Measurements from ENCODE around the gene ANAPC1.
A peak's percentile ranks its signal among the peaks of the same experiment; 100 is the strongest.
"Not testable (repeated sequence)": the region's sequence is repeated elsewhere in the genome, so short reads cannot be mapped to it uniquely, and the experiment has no call there.

Gene ANAPC1

GRCh38 chr2:111725742-111726141 is 158.3 kb downstream of the ANAPC1 start:
- H4K20me1 ChIP-seq (ENCODE audit: insufficient read depth, low read length); H3K9ac ChIP-seq (ENCODE audit: low read length); H3K4me3 ChIP-seq (ENCODE audit: low read depth, low read length, poor library complexity, severe bottlenecking); H3K36me3 ChIP-seq (ENCODE audit: insufficient read depth, low read length); H3F3A ChIP-seq (ENCODE audit: insufficient read depth, low read length); H2AFZ ChIP-seq (ENCODE audit: low read length); H3K9me3 ChIP-seq (ENCODE audit: low read length); H3K27me3 ChIP-seq (ENCODE audit: insufficient read depth, low read length); H3K79me2 ChIP-seq (ENCODE audit: insufficient read depth, low read length); H3K4me2 ChIP-seq (ENCODE audit: low read length); H3K9me2 ChIP-seq (ENCODE audit: low read depth, low read length): not testable (repeated sequence)
- TF ChIP-seq CTCF (IDR thresholded peaks at IDR 0.05; ENCODE audit: low read length) = peak; percentile 31; the same call in 1 of the 2 replicates
- Histone ChIP-seq H3K4me1 (ENCODE audit: insufficient read depth, low read length, severe bottlenecking) (peaks cover 19% of the 10 kb centered on the region), H3K27ac (ENCODE audit: low read depth, low read length, poor library complexity, severe bottlenecking) (peak overlapping the region; percentile 63)

DNA sequence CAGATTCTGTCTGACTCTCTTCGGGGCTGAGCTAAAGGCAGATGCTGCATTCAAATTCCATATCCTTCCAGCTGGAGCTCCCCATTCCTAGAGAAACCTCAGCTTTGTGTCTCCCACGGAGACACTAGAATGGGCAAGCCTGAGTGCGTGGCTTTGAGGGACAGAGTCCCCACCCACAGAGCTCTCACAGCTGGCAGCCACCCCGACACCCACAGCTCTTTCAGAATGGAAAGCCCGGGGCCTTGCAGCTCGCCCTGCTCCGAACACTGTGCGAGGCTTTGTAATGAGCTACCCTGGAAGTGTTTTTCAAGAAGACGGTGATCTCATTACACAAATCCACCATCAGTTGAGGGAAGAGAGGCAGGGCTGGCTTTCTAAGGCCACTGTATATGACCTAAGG is 164.4 kb downstream of the ANAPC1 start:
- H3K4me3 ChIP-seq (ENCODE audit: low read depth, low read length, poor library complexity, severe bottlenecking); H4K20me1 ChIP-seq (ENCODE audit: insufficient read depth, low read length); H3F3A ChIP-seq (ENCODE audit: insufficient read depth, low read length); H3K4me2 ChIP-seq (ENCODE audit: low read length); H3K9me3 ChIP-seq (ENCODE audit: low read length); H3K27me3 ChIP-seq (ENCODE audit: insufficient read depth, low read length); H3K9me2 ChIP-seq (ENCODE audit: low read depth, low read length); H3K9ac ChIP-seq (ENCODE audit: low read length); H2AFZ ChIP-seq (ENCODE audit: low read length); H3K79me2 ChIP-seq (ENCODE audit: insufficient read depth, low read length); H3K36me3 ChIP-seq (ENCODE audit: insufficient read depth, low read length): not testable (repeated sequence)
- H3K4me1 ChIP-seq (ENCODE audit: insufficient read depth, low read length, severe bottlenecking) = peaks cover 28% of the 10 kb centered on the region
- peak overlapping the region; percentile 30 for H3K27ac ChIP-seq (ENCODE audit: low read depth, low read length, poor library complexity, severe bottlenecking)
